GM12874 (cell line): ENCODE results near the gene BCO2.

Experiments used
- TF ChIP-seq, protein P1 (sequence below): IDR thresholded peaks from 2 replicates; pipeline ENCODE4 v1.5.1; 2011; ENCODE audit warnings: low read depth, mild to moderate bottlenecking, control low read depth, low read length, moderate library complexity; ENCODE audit not compliant: insufficient read depth

Gene BCO2

DNA sequence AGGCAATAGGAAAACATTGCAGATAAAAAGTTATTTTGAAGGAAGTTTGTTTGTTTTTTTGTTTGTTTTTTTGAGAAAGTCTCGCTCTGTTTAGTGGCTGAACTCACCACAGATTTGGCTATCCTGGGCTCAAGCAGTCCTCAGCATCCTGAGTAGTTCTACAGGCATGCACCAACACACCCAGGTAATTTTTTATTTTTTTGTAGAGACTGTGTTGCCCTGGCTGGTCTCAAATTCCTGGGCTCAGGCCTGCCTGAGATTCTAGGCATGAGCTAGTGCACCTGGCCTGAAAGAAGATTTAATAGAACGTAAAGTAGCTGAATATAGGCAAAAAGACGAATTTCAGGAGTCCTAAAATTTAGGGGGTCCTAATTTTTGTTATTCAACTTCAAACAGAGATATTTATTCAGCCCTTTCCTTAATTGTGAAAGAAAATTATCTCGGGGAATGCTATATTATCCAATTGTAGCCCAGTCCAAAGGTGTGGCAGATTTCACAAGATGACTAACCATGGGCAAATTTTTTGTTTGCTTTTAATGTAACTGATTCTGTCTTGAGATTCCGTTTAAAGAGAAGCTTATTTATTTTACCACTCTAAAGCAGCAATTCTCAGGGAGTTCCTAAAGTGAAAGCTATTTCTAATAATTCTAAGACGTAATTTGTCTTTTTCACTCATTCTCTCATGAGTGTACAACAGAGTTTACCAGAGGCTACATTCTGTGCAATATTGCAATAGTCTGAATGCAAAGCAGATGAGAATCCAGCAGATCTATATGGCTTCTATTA is 12.4 kb upstream of the BCO2 start:
- TF ChIP-seq, protein P1, sequence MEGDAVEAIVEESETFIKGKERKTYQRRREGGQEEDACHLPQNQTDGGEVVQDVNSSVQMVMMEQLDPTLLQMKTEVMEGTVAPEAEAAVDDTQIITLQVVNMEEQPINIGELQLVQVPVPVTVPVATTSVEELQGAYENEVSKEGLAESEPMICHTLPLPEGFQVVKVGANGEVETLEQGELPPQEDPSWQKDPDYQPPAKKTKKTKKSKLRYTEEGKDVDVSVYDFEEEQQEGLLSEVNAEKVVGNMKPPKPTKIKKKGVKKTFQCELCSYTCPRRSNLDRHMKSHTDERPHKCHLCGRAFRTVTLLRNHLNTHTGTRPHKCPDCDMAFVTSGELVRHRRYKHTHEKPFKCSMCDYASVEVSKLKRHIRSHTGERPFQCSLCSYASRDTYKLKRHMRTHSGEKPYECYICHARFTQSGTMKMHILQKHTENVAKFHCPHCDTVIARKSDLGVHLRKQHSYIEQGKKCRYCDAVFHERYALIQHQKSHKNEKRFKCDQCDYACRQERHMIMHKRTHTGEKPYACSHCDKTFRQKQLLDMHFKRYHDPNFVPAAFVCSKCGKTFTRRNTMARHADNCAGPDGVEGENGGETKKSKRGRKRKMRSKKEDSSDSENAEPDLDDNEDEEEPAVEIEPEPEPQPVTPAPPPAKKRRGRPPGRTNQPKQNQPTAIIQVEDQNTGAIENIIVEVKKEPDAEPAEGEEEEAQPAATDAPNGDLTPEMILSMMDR, result no peak

DNA sequence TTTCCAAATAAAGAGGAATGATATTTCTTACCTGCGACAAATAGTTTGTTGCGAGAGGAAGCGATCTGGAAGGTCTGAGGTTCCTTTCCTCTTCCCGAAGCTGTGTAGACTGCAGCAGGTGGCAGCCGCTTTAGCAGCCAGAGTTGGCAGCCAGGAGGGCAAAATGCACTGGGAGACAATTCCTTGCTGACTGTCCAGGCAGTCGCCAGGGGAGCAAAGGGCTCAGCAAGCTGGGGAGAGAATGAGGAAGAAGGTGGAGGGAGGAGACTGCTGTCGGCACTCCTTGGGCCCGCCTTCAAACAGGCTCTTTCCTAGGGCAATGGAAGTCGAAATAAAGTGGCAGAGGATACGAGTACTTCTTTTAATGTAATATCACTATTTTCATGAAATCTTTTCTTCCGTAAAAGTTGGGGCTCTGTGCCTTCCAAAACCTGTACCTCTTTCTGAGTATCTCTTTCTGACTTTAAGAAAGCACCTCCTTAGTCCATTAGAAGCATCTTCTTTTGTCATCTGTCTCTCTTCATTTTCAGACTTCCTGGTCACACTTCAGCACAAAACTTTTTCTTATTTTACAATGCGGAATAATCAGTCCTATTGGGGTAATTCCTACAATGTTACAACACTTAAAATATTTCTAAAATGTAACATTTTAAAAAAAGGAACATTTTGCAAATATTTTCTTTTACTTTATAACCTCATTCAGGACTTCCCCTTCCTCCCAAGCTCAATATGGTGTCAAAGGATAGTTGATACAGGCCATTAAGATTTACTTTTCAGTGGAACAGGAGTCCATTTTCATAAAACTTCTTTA is 11.2 kb upstream of the BCO2 start, which contains the start of gene IL18:
IL18 (minus strand) TSS at position 220 of the 811 bp plus-strand sequence. CDS start 9,041 bp downstream, outside the sequence.
- TF ChIP-seq, protein P1, result no peak

- TF ChIP-seq, protein P1, result no peak
Measured at GRCh38 chr11:112165049-112165448, 10.3 kb upstream of the BCO2 start.

GRCh38 chr11:112166562-112166961 is 8.8 kb upstream of the BCO2 start:
- TF ChIP-seq, protein P1, result no peak

- TF ChIP-seq, protein P1, result no peak
Measured at GRCh38 chr11:112167145-112167544, 8.2 kb upstream of the BCO2 start, which contains the start of gene TEX12. Gene TEX12 (plus strand): TSS chr11:112167372. CDS start chr11:112169269, 1,897 bp downstream.

GRCh38 chr11:112172362-112172994 is 2.8 kb upstream of the BCO2 start:
- TF ChIP-seq, protein P1, result no peak

GRCh38 chr11:112173152-112173551 is 2.2 kb upstream of the BCO2 start:
- TF ChIP-seq, protein P1, result no peak
